HCT116 (cell line): Measurements from ENCODE around the gene TKTL1. TPM values are rescaled to one million over a fixed set of nuclear protein-coding genes. Genes with fewer than 3 reads are reported as not detected.

ENCODE experiments used
- ATAC-seq: fragments of 200-7000 bp; cut with Tn5 transposase; 2 replicates; pipeline ENCODE4 v1.9.1; 2020; ENCODE audit warnings: mild to moderate bottlenecking, moderate library complexity
- BruUV-seq: library from RNA; stranded (reverse); fragments of 400-500 nt; replicated peaks from 2 replicates; lab custom pipeline; 2021; lab: Mats Ljungman, UMichigan
- CTCF ChIA-PET: fragments of 300-600 bp; sonication (Branson Sonifier 250); formaldehyde crosslinking; loops from one replicate; lab custom pipeline; 2021; ENCODE audit warnings: antibody characterized with exemption; lab: Charles Lee
- POLR2A ChIA-PET: fragments of 300-600, 350-600 bp; sonication (Branson Sonifier 250); formaldehyde crosslinking; loops from one replicate; lab custom pipeline; 2021; ENCODE audit warnings: antibody characterized with exemption; lab: Charles Lee
- RAD21 ChIA-PET, 2 experiments: fragments of 300-600 bp; sonication (Branson Sonifier 250); formaldehyde crosslinking; loops; one replicate each; lab custom pipeline; 2023; ENCODE audit warnings: low total read pairs in 2 of 2; ENCODE audit not compliant: uncharacterized antibody in 2 of 2, unreplicated experiment in 2 of 2, low non-redundant PET in 1 of 2; lab: Charles Lee
- DNase-seq: peaks from one replicate; pipeline ENCODE4 v3.0.0-alpha.2; 2010; ENCODE audit warnings: low read depth, low spot score
- H2AFZ ChIP-seq: fragments of 200-600 bp; shearing (Covaris generic), sonication (generic); 2 replicates; pipeline ENCODE4 v1.6.1; 2017; ENCODE audit warnings: low read depth, mixed run types, mixed read lengths, antibody characterized with exemption, low read length; ENCODE audit not compliant: poor library complexity, severe bottlenecking
- H3K27ac ChIP-seq: 2 replicates; pipeline ENCODE4 v1.5.1; 2012; ENCODE audit warnings: low read depth, low read length
- H3K27me3 ChIP-seq: fragments of 200-600 bp; sonication (generic); 2 replicates; pipeline ENCODE4 v1.6.1; 2016; ENCODE audit warnings: mixed run types, low read length, mixed read lengths; ENCODE audit not compliant: insufficient read depth
- H3K36me3 ChIP-seq, 2 experiments: fragments of 200-500 bp in 1 of 2; fragments of 200-600 bp in 1 of 2; sonication (Bioruptor generic) in 1 of 2; sonication (generic) in 1 of 2; 2 replicates each; pipeline versions ENCODE4 v1.5.1 to v1.6.1; 2014 to 2016; ENCODE audit warnings: low read length in 2 of 2, inconsistent platforms in 1 of 2, mixed read lengths in 1 of 2, mixed run types in 1 of 2; ENCODE audit not compliant: insufficient read depth in 2 of 2, control insufficient read depth in 1 of 2
- H3K4me1 ChIP-seq, 2 experiments: fragments of 200-600 bp in 1 of 2; sonication (generic) in 1 of 2; 2 replicates each; pipeline versions ENCODE4 v1.5.1 to v1.6.1; 2012 to 2017; ENCODE audit warnings: low read length in 2 of 2, inconsistent platforms in 1 of 2, mild to moderate bottlenecking in 1 of 2, mixed read lengths in 1 of 2, mixed run types in 1 of 2, moderate library complexity in 1 of 2; ENCODE audit not compliant: insufficient read depth in 2 of 2, control insufficient read depth in 1 of 2
- H3K4me2 ChIP-seq: fragments of 200-600 bp; sonication (generic); 2 replicates; pipeline ENCODE4 v1.6.1; 2017; ENCODE audit warnings: mixed run types, low read length, mixed read lengths
- H3K4me3 ChIP-seq, 2 experiments: fragments of 200-600 bp in 1 of 2; sonication (generic) in 1 of 2; replicated peaks in 1 of 2; 2 replicates each; pipeline ENCODE4 v1.5.1; 2011 to 2016; ENCODE audit warnings: low read length in 2 of 2, control low read depth in 1 of 2, low read depth in 1 of 2, mild to moderate bottlenecking in 1 of 2, mixed read lengths in 1 of 2, mixed run types in 1 of 2
- H3K79me2 ChIP-seq: fragments of 200-600 bp; sonication (generic); 2 replicates; pipeline ENCODE4 v1.6.1; 2017; ENCODE audit warnings: mild to moderate bottlenecking, mixed run types, low read length, moderate library complexity, mixed read lengths; ENCODE audit not compliant: insufficient read depth
- H3K9ac ChIP-seq: fragments of 200-600 bp; sonication (generic); 2 replicates; pipeline ENCODE4 v1.6.1; 2016; ENCODE audit warnings: low read length, mixed read lengths
- H3K9me2 ChIP-seq: fragments of 200-600 bp; sonication (generic), shearing (Covaris generic); 2 replicates; pipeline ENCODE4 v1.6.1; 2017; ENCODE audit warnings: mixed run types, mild to moderate bottlenecking, moderate library complexity; ENCODE audit not compliant: insufficient read depth
- H3K9me3 ChIP-seq, 2 experiments: fragments of 200-500 bp in 1 of 2; fragments of 200-600 bp in 1 of 2; sonication (Bioruptor generic) in 1 of 2; sonication (generic) in 1 of 2; 2 replicates each; pipeline ENCODE4 v1.6.1; 2014 to 2017; ENCODE audit warnings: low read length in 2 of 2, mixed read lengths in 2 of 2, inconsistent platforms in 1 of 2, low read depth in 1 of 2, mild to moderate bottlenecking in 1 of 2, mixed run types in 1 of 2, moderate library complexity in 1 of 2; ENCODE audit not compliant: control insufficient read depth in 1 of 2, insufficient read depth in 1 of 2
- H4K20me1 ChIP-seq: fragments of 200-600 bp; sonication (generic), shearing (Covaris generic); 2 replicates; pipeline ENCODE4 v1.6.1; 2017; ENCODE audit warnings: mixed run types, mild to moderate bottlenecking, moderate library complexity; ENCODE audit not compliant: insufficient read depth
- CEBPB ChIP-seq: IDR thresholded peaks from 2 replicates; pipeline ENCODE4 v1.6.1; 2012; ENCODE audit warnings: low read depth
- EGR1 ChIP-seq: IDR thresholded peaks from 2 replicates; pipeline ENCODE4 v1.6.1; 2012; ENCODE audit warnings: low read depth
- ELF1 ChIP-seq: IDR thresholded peaks from 2 replicates; pipeline ENCODE4 v1.6.1; 2012; ENCODE audit warnings: low read depth, borderline replicate concordance
- EZH2phosphoT487 ChIP-seq: fragments of 200-600 bp; IDR thresholded peaks from 2 replicates; pipeline ENCODE4 v1.6.1; 2018; ENCODE audit warnings: antibody characterized with exemption, borderline replicate concordance
- FOSL1 ChIP-seq: IDR thresholded peaks from 2 replicates; pipeline ENCODE4 v1.6.1; 2012; ENCODE audit warnings: low read depth
- JUND ChIP-seq: IDR thresholded peaks from 2 replicates; pipeline ENCODE4 v1.6.1; 2012
- POLR2AphosphoS5 ChIP-seq: IDR thresholded peaks from 2 replicates; pipeline ENCODE4 v1.6.1; 2011; ENCODE audit warnings: mild to moderate bottlenecking, low read depth, low read length, moderate library complexity
- RAD21 ChIP-seq: IDR thresholded peaks from 2 replicates; pipeline ENCODE4 v1.6.1; 2012; ENCODE audit warnings: low read depth, mild to moderate bottlenecking
- REST ChIP-seq: IDR thresholded peaks from 2 replicates; pipeline ENCODE4 v1.6.1; 2012; ENCODE audit warnings: low read depth
- TCF7L2 ChIP-seq: IDR thresholded peaks from 2 replicates; pipeline ENCODE4 v1.7.0; 2011; ENCODE audit warnings: borderline replicate concordance, inconsistent platforms; ENCODE audit not compliant: insufficient read depth, insufficient read length; ENCODE audit errors: extremely low read depth
- YY1 ChIP-seq: IDR thresholded peaks from 2 replicates; pipeline ENCODE4 v1.6.1; 2011; ENCODE audit warnings: low read length, low read depth, moderate library complexity, mild to moderate bottlenecking; ENCODE audit not compliant: insufficient replicate concordance; ENCODE audit errors: extremely low read depth
- ZBTB33 ChIP-seq: IDR thresholded peaks from 2 replicates; pipeline ENCODE4 v1.6.1; 2011; ENCODE audit warnings: mild to moderate bottlenecking, low read length, moderate library complexity; ENCODE audit not compliant: insufficient replicate concordance; ENCODE audit errors: extremely low read depth
- ZFX ChIP-seq: fragments of 450-650 bp; IDR thresholded peaks from 2 replicates; pipeline ENCODE4 v1.6.1; 2017
- intact Hi-C: fragments of 100-400 bp; cut with micrococcal nuclease; formaldehyde crosslinking; loops from 2 replicates; pipeline ENCODE4 v1.10.0; 2022
- total RNA-seq: library from RNA; stranded (reverse); gene quantifications from one replicate; pipeline ENCODE4 v1.2.1, GENCODE V29; 2021; ENCODE audit not compliant: unreplicated experiment

The TKTL1 gene
- total RNA-seq, 1 experiment from 2014 or later: 0.34 TPM

- peaks cover 6 to 39% of the 10 kb centered on the region in 2 experiments; a peak in 3 of 4 replicates for H3K36me3 ChIP-seq
- no peaks in the 10 kb centered on the region for H3K4me1 ChIP-seq
- H3K9me2 ChIP-seq: no peaks in the 10 kb centered on the region
- no peaks in the 10 kb centered on the region for H3K9me3 ChIP-seq
- ChIA-PET POLR2A (no interaction called here), CTCF (no interaction called here), RAD21 (no interaction called here)
- no peak overlapping the region for H3K9ac ChIP-seq
- no peak overlapping the region for H3K4me2 ChIP-seq
- H2AFZ ChIP-seq: no peak overlapping the region
- 0 out of 2 replicates have a peak, but pooled peaks cover 2% of the 10 kb centered on the region for H4K20me1 ChIP-seq
- TF ChIP-seq CEBPB (no peak), EGR1 (no peak), TCF7L2 (no peak), FOSL1 (no peak), REST (no peak), EZH2phosphoT487 (no peak), ELF1 (no peak), ZFX (no peak), YY1 (no peak), ZBTB33 (no peak), RAD21 (no peak), POLR2AphosphoS5 (no peak), JUND (no peak)
- TF ChIP-seq, all 23 proteins: peak for 0
- DNase-seq: no peak
- no peak overlapping the region for H3K4me3 ChIP-seq
- H3K79me2 ChIP-seq: peaks cover 58% of the 10 kb centered on the region; the same call in 1 of the 2 replicates
- no peaks in the 10 kb centered on the region for H3K27me3 ChIP-seq
- intact Hi-C loops: no loop called here
- H3K27ac ChIP-seq: no peak overlapping the region
- ATAC-seq: no peak
- no TSS peak for BruUV-seq
Measured at GRCh38 chrX:154362085-154362742, 66.6 kb downstream of the TKTL1 start.
